IMR-90 (cell line): Measurements from ENCODE around the gene GALNT12. TPM values are rescaled to one million over a fixed set of nuclear protein-coding genes. Genes with fewer than 3 reads are reported as not detected.
A peak's percentile ranks its signal among the peaks of the same experiment; 100 is the strongest.

Source experiments
- ATAC-seq: fragments of 200-7000 bp; cut with Tn5 transposase; 2 replicates; pipeline ENCODE4 v1.9.1; 2020; ENCODE audit warnings: low read depth, mild to moderate bottlenecking, moderate library complexity
- BruUV-seq: library from RNA; stranded (reverse); fragments of 400-500 nt; replicated peaks from 2 replicates; lab custom pipeline; 2021; lab: Mats Ljungman, UMichigan
- CTCF ChIA-PET: fragments of 300-600 bp; formaldehyde crosslinking; extraction: SDS; loops from one replicate; lab custom pipeline; 2021; ENCODE audit warnings: antibody characterized with exemption; lab: Yijun Ruan, JAX
- POLR2A ChIA-PET: fragments of 300-600 bp; sonication (Branson Sonifier 250); formaldehyde crosslinking; loops from one replicate; lab custom pipeline; 2022; ENCODE audit warnings: antibody characterized with exemption; ENCODE audit not compliant: unreplicated experiment; lab: Charles Lee
- DNase-seq: peaks from one replicate; pipeline ENCODE4 v3.0.0; 2013
- H2AFZ ChIP-seq: replicated peaks from 2 replicates; pipeline ENCODE3; 2013; ENCODE audit warnings: low read length, mild to moderate bottlenecking; ENCODE audit not compliant: poor library complexity
- H2AK5ac ChIP-seq: 2 replicates; pipeline ENCODE4 v1.6.1; 2013; ENCODE audit warnings: low read depth, low read length, inconsistent platforms
- H2AK9ac ChIP-seq: replicated peaks from 2 replicates; pipeline ENCODE3; 2013; ENCODE audit warnings: mild to moderate bottlenecking, low read depth, low read length, moderate library complexity; ENCODE audit not compliant: poor library complexity
- H2BK120ac ChIP-seq: 2 replicates; pipeline ENCODE4 v1.6.1; 2013; ENCODE audit warnings: low read depth, low read length, inconsistent platforms
- H2BK15ac ChIP-seq: 3 replicates; pipeline ENCODE4 v1.6.1; 2013; ENCODE audit warnings: low read depth, low read length, inconsistent platforms
- H2BK20ac ChIP-seq: 2 replicates; pipeline ENCODE4 v1.6.1; 2013; ENCODE audit warnings: low read depth, mild to moderate bottlenecking, inconsistent platforms, low read length, moderate library complexity
- H2BK5ac ChIP-seq: 2 replicates; pipeline ENCODE4 v1.6.1; 2013; ENCODE audit warnings: mild to moderate bottlenecking, low read depth, low read length, inconsistent platforms; ENCODE audit not compliant: poor library complexity, severe bottlenecking
- H3K14ac ChIP-seq: replicated peaks from 2 replicates; pipeline ENCODE4 v1.6.1; 2013; ENCODE audit warnings: low read depth, low read length, inconsistent platforms
- H3K18ac ChIP-seq: 2 replicates; pipeline ENCODE4 v1.6.1; 2013; ENCODE audit warnings: low read depth, low read length, control low read depth
- H3K23ac ChIP-seq: 2 replicates; pipeline ENCODE4 v1.6.1; 2013; ENCODE audit warnings: low read depth, low read length, inconsistent platforms
- H3K27ac ChIP-seq: 2 replicates; pipeline ENCODE4 v1.5.1; 2013; ENCODE audit warnings: mild to moderate bottlenecking, control low read depth, low read length; ENCODE audit not compliant: insufficient read depth
- H3K27me3 ChIP-seq: 2 replicates; pipeline ENCODE4 v1.6.1; 2013; ENCODE audit warnings: low read length; ENCODE audit not compliant: control insufficient read depth, insufficient read depth
- H3K36me3 ChIP-seq: 2 replicates; pipeline ENCODE4 v1.6.1; 2013; ENCODE audit warnings: low read length, mixed read lengths; ENCODE audit not compliant: control insufficient read depth, insufficient read depth
- H3K4ac ChIP-seq: 2 replicates; pipeline ENCODE4 v1.6.1; 2013; ENCODE audit warnings: low read depth, low read length, inconsistent platforms
- H3K4me1 ChIP-seq: 2 replicates; pipeline ENCODE4 v1.6.1; 2013; ENCODE audit warnings: low read length, mixed read lengths; ENCODE audit not compliant: control insufficient read depth, insufficient read depth
- H3K4me2 ChIP-seq: 2 replicates; pipeline ENCODE4 v1.6.1; 2013; ENCODE audit warnings: low read depth, mild to moderate bottlenecking, control low read depth, low read length, moderate library complexity
- H3K4me3 ChIP-seq: 2 replicates; pipeline ENCODE4 v1.5.1; 2013; ENCODE audit warnings: low read depth, mild to moderate bottlenecking, control low read depth, low read length, moderate library complexity; ENCODE audit not compliant: insufficient read depth
- H3K56ac ChIP-seq: 2 replicates; pipeline ENCODE4 v1.6.1; 2013; ENCODE audit warnings: low read length, inconsistent platforms; ENCODE audit not compliant: insufficient read depth; ENCODE audit errors: extremely low read depth
- H3K79me1 ChIP-seq, 2 experiments: 2 replicates each; pipeline ENCODE4 v1.6.1; 2013; ENCODE audit warnings: low read length in 2 of 2, inconsistent platforms in 1 of 2, low read depth in 1 of 2
- H3K9ac ChIP-seq: 2 replicates; pipeline ENCODE4 v1.6.1; 2013; ENCODE audit warnings: low read depth, low read length, control low read depth
- H3K9me1 ChIP-seq: 2 replicates; pipeline ENCODE4 v1.6.1; 2013; ENCODE audit warnings: low read length, inconsistent platforms; ENCODE audit not compliant: insufficient read depth
- H3K9me3 ChIP-seq: 2 replicates; pipeline ENCODE4 v1.6.1; 2013; ENCODE audit warnings: low read length; ENCODE audit not compliant: control insufficient read depth, insufficient read depth
- H4K20me1 ChIP-seq: 2 replicates; pipeline ENCODE4 v1.6.1; 2013; ENCODE audit warnings: low read length, inconsistent platforms; ENCODE audit not compliant: insufficient read depth
- H4K5ac ChIP-seq: 2 replicates; pipeline ENCODE4 v1.6.1; 2013; ENCODE audit warnings: mild to moderate bottlenecking, low read depth, low read length, control low read depth
- H4K8ac ChIP-seq, 2 experiments: 2 replicates each; pipeline ENCODE4 v1.6.1; 2013; ENCODE audit warnings: low read depth in 2 of 2, low read length in 2 of 2, control low read depth in 1 of 2, inconsistent platforms in 1 of 2
- H4K91ac ChIP-seq: 2 replicates; pipeline ENCODE4 v1.6.1; 2013; ENCODE audit warnings: low read depth, low read length, inconsistent platforms; ENCODE audit not compliant: insufficient read depth
- CEBPB ChIP-seq: IDR thresholded peaks from 2 replicates; pipeline ENCODE4 v1.6.1; 2012; ENCODE audit warnings: low read depth, low read length, improper control_type of control experiment
- CHD1 ChIP-seq: IDR thresholded peaks from 2 replicates; pipeline ENCODE4 v1.6.1; 2012; ENCODE audit warnings: low read depth, low read length, improper control_type of control experiment
- ELK1 ChIP-seq: fragments of 150-350 bp; IDR thresholded peaks from 2 replicates; pipeline ENCODE4 v1.6.1; 2016; ENCODE audit warnings: low read depth, mild to moderate bottlenecking, low read length, moderate library complexity, borderline replicate concordance
- MAZ ChIP-seq: IDR thresholded peaks from 2 replicates; pipeline ENCODE4 v1.6.1; 2012; ENCODE audit warnings: low read depth, mild to moderate bottlenecking, low read length, improper control_type of control experiment, moderate library complexity, borderline replicate concordance
- NFE2L2 ChIP-seq: fragments of 150-350 bp; IDR thresholded peaks from 2 replicates; pipeline ENCODE4 v1.6.1; 2016; ENCODE audit warnings: low read depth, mild to moderate bottlenecking, low read length
- RCOR1 ChIP-seq: IDR thresholded peaks from 2 replicates; pipeline ENCODE4 v1.6.1; 2012; ENCODE audit warnings: mild to moderate bottlenecking, low read length, improper control_type of control experiment; ENCODE audit not compliant: insufficient replicate concordance
- RFX5 ChIP-seq: IDR thresholded peaks from 2 replicates; pipeline ENCODE4 v1.8.0; 2012; ENCODE audit warnings: low read depth, mild to moderate bottlenecking, low read length, moderate library complexity
- WGBS, 2 experiments: methylation state at CpG; one replicate each; pipeline versions ENCODE4 v1.1.5 to v1.1.7; 2013; ENCODE audit warnings: missing lambda C conversion rate in 2 of 2; ENCODE audit not compliant: insufficient read length in 1 of 2; ENCODE audit errors: extremely low coverage in 2 of 2; 5-methylcytosine and 5-hydroxymethylcytosine counted together
- dilution Hi-C: fragments of 300-500 bp; cut with HindIII; formaldehyde crosslinking; loops from one replicate; pipeline ENCODE4 v1.14.3; 2018; ENCODE audit warnings: low sequenced_read_pairs; ENCODE audit not compliant: unreplicated experiment
- in situ Hi-C: fragments of 300-500 bp; cut with MboI; formaldehyde crosslinking; loops from 3 replicates; pipeline ENCODE4 v1.14.3; 2019; ENCODE audit warnings: low sequenced_read_pairs, inconsistent platforms, mixed read lengths
- intact Hi-C: fragments of 100-400 bp; cut with micrococcal nuclease; formaldehyde crosslinking; loops from 2 replicates; pipeline ENCODE4 v1.10.0; 2022
- polyA plus RNA-seq, 3 experiments: library from polyadenylated mRNA; depleted of rRNA; stranded (reverse); fragments of >200 nt; gene quantifications; 2 replicates each; pipeline ENCODE4 v1.2.3, GENCODE V29; 2012; ENCODE audit warnings: low replicate concordance in 1 of 3
- total RNA-seq: library from RNA; depleted of rRNA; stranded (reverse); fragments of >200 nt; gene quantifications from 2 replicates; pipeline ENCODE4 v1.2.3, GENCODE V29; 2012

GALNT12 gene
- total and polyA plus RNA-seq, 2 of the 4 experiments (the other 2 are of a cell fraction), result 2.3 to 2.5 TPM

GRCh38 chr9:98897745-98898144, 90.3 kb downstream of the GALNT12 start:
- no peaks in the 10 kb centered on the region for H3K36me3 ChIP-seq
- no peak overlapping the region for H3K56ac ChIP-seq
- no peak overlapping the region for H2BK120ac ChIP-seq
- DNase-seq (peak; percentile 72), ATAC-seq (no peak)
- no peak overlapping the region for H2BK5ac ChIP-seq
- H3K27me3 ChIP-seq, result no peaks in the 10 kb centered on the region
- H3K9ac ChIP-seq, result no peak overlapping the region
- no peak overlapping the region for H2AK9ac ChIP-seq
- H3K23ac ChIP-seq, result no peak overlapping the region
- H4K5ac ChIP-seq, result no peak overlapping the region
- TF ChIP-seq MAZ, result no peak
- TF ChIP-seq CHD1, result no peak
- TF ChIP-seq CEBPB, result no peak
- TF ChIP-seq RCOR1, result no peak
- no peak for TF ChIP-seq NFE2L2
- TF ChIP-seq ELK1, result no peak
- TF ChIP-seq RFX5, result no peak
- no peak overlapping the region for H2AK5ac ChIP-seq
- in situ Hi-C loops (no loop called here), dilution Hi-C loops (no loop called here), intact Hi-C loops (no loop called here)
- H3K79me1 ChIP-seq, result no peaks in the 10 kb centered on the region
- WGBS, 2 experiments, result no CpG with 5 or more reads among the region's 1 CpG
- peaks cover 14% of the 10 kb centered on the region for H3K4me1 ChIP-seq
- H3K18ac ChIP-seq, result no peak overlapping the region
- BruUV-seq, result no TSS peak
- CTCF ChIA-PET, result no interaction called here
- peaks cover 5% of the 10 kb centered on the region for H3K9me1 ChIP-seq
- H2BK15ac ChIP-seq, result no peak overlapping the region
- H3K4me2 ChIP-seq, result no peak overlapping the region
- no peak overlapping the region for H4K8ac ChIP-seq
- H3K9me3 ChIP-seq, result peaks cover 4% of the 10 kb centered on the region; the same call in 1 of the 2 replicates
- no peak overlapping the region for H3K27ac ChIP-seq
- H4K20me1 ChIP-seq, result no peaks in the 10 kb centered on the region
- no peak overlapping the region for H3K4ac ChIP-seq
- H2AFZ ChIP-seq, result no peak overlapping the region
- no peak overlapping the region for H4K91ac ChIP-seq
- no peak overlapping the region for H2BK20ac ChIP-seq
- no peak overlapping the region for H3K14ac ChIP-seq
- POLR2A ChIA-PET, result no interaction called here
- no peak overlapping the region for H3K4me3 ChIP-seq
